ENCODE data around the gene MSI2.

The MSI2 gene

GRCh38 chr17:57373756-57374155 lies 117.4 kb downstream of the MSI2 start:
- DNase-seq = no peak

GRCh38 chr17:57375040-57375769 lies 118.9 kb downstream of the MSI2 start:
- no peak for DNase-seq

- DNase-seq = no peak
Measured at GRCh38 chr17:57375770-57376225, 119.5 kb downstream of the MSI2 start.

- DNase-seq = no peak
Measured at GRCh38 chr17:57377094-57377493, 120.8 kb downstream of the MSI2 start.

GRCh38 chr17:57379237-57379894 lies 123.0 kb downstream of the MSI2 start:
- peak; percentile 21 for DNase-seq

- no peak for DNase-seq
Measured at GRCh38 chr17:57379895-57380434, 123.6 kb downstream of the MSI2 start.

- DNase-seq = no peak
Measured at GRCh38 chr17:57381498-57381897, 125.2 kb downstream of the MSI2 start.

- no peak for DNase-seq
Measured at GRCh38 chr17:57384219-57384618, 127.9 kb downstream of the MSI2 start.

- no peak for DNase-seq
Measured at GRCh38 chr17:57385975-57386374, 129.7 kb downstream of the MSI2 start.

GRCh38 chr17:57387575-57387974 lies 131.3 kb downstream of the MSI2 start:
- DNase-seq = no peak

- DNase-seq = no peak
Measured at GRCh38 chr17:57388131-57388725, 131.9 kb downstream of the MSI2 start.

- DNase-seq = no peak
Measured at GRCh38 chr17:57389473-57389872, 133.2 kb downstream of the MSI2 start.

GRCh38 chr17:57391076-57391825 lies 134.9 kb downstream of the MSI2 start:
- DNase-seq = no peak

GRCh38 chr17:57391857-57392471 lies 135.6 kb downstream of the MSI2 start:
- no peak for DNase-seq

GRCh38 chr17:57393368-57393767 lies 137.0 kb downstream of the MSI2 start:
- no peak for DNase-seq

- no peak for DNase-seq
Measured at GRCh38 chr17:57394375-57394774, 138.1 kb downstream of the MSI2 start.

- no peak for DNase-seq
Measured at GRCh38 chr17:57395721-57396321, 139.5 kb downstream of the MSI2 start.

- DNase-seq = no peak
Measured at GRCh38 chr17:57396511-57396921, 140.2 kb downstream of the MSI2 start.

GRCh38 chr17:57397402-57397801 lies 141.1 kb downstream of the MSI2 start:
- DNase-seq = no peak

GRCh38 chr17:57399690-57400089 lies 143.4 kb downstream of the MSI2 start:
- no peak for DNase-seq

GRCh38 chr17:57400648-57401047 lies 144.3 kb downstream of the MSI2 start:
- DNase-seq = no peak

All from stimulated activated CD4-positive, alpha-beta T cell treated with anti-CD3 and anti-CD28 coated beads, Interleukin-15, amount 100 ng/mL, for 24 hours (primary cell).